ENCODE measurements around the gene RXFP4.
"Not testable (repeated sequence)": the region's sequence is repeated elsewhere in the genome, so short reads cannot be mapped to it uniquely, and the experiment has no call there.

RXFP4 gene

DNA sequence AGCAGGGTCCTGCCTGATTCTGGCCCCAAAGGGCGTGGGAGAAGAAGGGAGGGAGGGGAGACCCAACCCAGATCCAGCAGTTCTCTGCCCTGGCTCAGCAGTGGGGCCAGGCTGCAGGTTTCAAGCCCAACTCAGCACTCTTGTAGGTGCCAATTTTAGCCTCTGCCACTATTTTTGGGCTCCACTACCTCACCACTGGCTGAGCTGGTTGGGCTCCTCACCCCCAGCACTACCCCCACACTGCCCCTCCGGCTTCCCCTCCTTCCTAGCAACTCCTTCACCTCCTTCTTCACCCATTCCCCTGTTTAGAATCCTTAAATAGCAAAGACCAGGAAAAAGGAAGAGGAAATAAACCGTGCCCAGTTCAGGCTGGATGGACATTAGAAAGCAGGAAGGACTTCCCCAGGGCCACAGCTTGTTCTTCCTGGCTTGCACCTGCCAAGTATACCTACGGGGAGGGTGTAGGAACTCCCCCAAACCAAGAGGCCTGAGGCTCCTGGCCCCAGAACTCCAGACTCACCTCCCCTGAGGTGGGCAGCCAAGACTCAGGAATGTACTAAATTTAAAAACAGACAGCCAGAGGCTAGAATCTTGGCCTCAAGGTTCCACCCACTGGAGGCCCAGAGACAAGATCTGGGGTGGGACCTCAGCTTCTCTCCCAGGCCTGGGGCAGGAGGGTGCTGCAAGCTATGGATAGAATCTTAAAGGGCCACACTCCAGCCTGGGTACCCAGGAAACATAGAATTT, 38.3 kb downstream of the RXFP4 start:
- peak; percentile 9 for DNase-seq

DNA sequence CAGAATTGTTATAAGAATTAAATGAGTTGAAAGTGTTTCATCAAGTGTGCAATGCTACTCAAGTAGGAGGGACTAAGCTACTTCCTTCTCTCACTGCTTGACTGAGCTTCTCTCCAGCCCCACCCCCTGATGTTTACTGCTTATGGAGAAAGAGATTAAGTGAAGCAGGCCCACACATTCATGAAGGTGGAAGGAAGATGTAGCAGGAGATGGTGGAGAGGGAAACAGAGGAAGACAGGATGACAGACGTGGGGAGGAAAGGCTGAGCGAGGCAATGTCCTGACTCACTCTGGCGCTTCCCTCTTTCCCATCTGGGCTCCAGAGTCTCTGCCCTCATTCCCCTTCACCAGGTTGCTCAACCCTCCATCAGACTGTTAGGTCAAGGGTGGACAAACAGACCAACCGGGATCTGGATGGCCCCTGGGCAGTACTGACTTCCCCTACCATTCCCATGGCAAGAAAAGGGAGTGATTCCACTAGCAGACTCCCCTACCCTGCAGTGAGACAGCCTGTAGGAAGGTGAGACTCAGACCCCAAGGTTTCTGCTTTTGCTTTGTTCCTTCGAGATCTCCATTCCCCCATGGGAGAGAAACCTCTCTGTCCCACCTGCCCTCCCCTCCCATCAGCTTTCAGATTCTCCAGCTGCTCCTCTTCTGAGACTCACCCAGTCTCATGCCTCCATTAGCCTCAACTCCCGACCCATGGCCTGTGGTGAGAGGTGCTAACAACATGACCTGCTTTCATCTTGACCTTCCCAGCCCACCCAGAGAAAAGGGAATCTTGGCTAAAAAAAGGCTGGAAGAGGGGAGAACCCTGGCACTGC, 40.0 kb downstream of the RXFP4 start:
- DNase-seq, result peak; percentile 51

- DNase-seq, result no peak
Measured at GRCh38 chr1:155982106-155982505, 40.7 kb downstream of the RXFP4 start.

- no peak for DNase-seq
Measured at GRCh38 chr1:155983191-155984024, 42.0 kb downstream of the RXFP4 start.

DNA sequence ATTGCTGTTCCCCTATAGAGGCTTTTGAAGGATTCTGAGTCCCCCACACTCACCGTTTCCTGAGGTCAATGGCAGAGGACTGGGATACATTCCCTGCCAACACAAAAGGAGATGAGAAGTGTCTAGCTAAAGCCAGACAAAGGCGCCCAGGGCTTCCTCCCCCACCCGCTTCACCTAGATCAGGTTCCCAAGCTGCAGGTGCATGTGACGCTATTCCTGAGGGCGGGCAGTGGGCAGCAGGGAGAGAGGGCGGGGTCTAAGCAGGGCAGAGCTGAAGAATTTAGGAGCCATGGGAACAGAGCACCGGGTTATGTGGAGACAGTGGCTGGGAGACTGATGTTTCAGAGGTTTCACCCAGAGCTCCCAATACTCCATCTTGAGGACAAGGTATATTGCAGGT, 42.9 kb downstream of the RXFP4 start:
- DNase-seq, result no peak

- not testable (repeated sequence) for DNase-seq
Measured at GRCh38 chr1:155984903-155985645, 43.6 kb downstream of the RXFP4 start.

DNA sequence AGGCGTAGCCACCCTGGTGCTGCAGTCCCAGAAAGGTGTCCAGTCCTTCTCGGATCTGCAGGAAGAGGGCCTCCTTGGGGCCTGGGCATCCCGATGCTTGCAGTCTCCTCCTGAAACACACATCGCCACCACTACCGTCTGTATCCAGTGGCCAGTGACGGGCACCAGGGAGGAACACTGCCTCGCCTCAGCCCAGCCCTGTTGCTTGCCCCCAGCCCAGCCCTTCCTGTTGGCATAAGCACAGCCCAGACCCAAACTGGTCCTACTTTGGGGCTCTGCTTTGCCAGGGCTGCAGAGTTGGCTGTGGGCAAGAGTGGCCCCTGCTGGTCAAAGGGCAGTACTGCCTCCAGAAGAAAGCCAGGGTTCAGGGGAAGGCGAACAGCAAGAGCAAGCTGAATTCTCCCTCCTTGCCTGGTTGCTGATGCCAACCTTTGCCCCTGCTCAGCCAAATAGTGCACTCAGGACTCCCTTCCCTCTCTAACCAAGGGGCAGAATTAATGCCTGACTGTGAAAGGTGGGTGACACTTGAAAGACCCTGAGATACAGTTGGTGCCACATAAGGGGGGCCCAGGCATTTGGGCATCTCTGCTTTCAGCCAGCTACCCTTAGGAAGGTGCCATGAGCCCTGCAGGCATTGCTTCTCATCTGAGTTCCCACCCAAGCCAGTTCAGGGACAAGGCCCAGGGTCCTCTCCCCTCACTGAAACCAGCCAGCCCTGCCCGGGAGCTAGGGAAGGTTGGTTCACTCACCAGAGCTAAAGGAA, 48.0 kb downstream of the RXFP4 start:
- peak; percentile 82 for DNase-seq

DNA sequence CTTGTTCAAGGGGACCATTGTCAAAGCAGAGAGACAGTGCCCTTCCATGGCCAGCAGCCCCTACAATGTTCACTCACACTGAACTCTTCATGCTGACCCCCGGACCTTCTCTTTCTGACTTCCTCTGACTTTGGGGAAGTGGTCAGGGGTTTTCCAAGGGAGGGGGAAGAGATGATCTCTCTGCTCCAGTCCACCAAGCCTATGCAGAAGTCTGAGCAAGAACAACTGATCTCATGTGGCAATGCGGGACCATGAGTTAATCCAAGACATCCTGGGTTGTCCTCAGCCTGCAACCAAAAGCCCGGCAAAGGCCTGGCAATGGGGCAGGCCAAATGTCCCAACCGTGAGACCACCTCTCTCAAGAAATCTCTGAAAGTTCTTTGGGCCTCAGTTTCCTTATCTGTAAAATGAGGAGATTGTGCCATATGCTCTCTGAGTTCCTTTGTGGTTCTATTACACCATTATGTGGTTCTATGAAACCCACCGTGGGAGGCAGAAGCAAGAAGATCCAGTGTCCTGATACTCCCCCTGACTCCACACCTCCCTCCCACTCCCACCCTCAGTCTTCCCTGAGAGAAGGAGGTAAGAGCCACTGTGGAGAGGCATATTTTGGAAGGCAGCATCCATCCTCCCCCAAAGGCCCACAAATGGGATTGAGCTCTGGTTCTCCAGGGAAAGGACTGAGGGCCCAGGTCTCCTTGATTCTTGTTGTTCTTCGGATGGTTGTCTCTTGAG, 48.7 kb downstream of the RXFP4 start:
- DNase-seq, result peak; percentile 61

All from CD4-positive, alpha-beta T cell treated with Interferon gamma for 1 hour (primary cell).